GM18909 (cell line): ENCODE data around the gene HGFAC.

ENCODE experiments used
- ATAC-seq: cut with Tn5 transposase; IDR thresholded peaks from one replicate; pipeline ENCODE4 v1.9.1; 2021; ENCODE audit warnings: mild to moderate bottlenecking; ENCODE audit not compliant: unreplicated experiment, poor library complexity

The HGFAC gene

GRCh38 chr4:3423406-3423805, 18.4 kb upstream of the HGFAC start:
- no peak for ATAC-seq

GRCh38 chr4:3423952-3424351, 17.8 kb upstream of the HGFAC start:
- ATAC-seq, result no peak

- ATAC-seq, result no peak
Measured at GRCh38 chr4:3424522-3425095, 17.2 kb upstream of the HGFAC start.

DNA sequence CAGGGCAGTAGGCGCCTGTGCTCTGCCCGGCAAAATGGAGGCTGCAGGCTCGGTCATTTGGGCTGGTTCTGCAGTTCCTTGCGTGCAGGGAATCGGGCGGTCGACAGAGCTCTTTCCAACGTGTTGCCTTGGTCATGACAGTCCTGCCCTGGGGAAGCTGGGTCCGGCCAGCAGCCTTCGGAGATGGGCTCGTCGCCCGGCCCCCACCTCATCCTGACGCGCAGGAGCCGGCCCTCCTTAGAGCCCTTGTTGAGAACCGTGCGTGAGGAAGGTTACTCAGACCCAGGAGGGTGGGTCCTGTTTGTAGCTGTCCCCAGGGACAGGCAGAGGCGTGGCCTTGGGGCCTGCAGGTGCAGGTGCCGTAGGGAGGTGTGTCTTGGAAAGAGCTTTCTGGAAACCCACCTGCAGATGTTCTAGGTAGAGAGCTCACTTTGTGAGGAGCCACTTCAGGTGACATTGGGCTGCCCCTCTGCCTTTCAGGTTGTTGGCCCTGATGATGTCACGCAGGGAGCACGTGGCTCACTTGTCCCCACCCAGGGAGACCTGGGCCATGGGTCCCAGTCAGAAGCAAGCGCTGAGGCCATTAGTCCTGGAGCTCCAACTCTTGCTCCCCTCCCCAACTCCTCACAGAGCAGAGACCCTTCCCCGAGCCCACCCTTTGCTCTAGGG, 15.2 kb upstream of the HGFAC start:
- no peak for ATAC-seq

DNA sequence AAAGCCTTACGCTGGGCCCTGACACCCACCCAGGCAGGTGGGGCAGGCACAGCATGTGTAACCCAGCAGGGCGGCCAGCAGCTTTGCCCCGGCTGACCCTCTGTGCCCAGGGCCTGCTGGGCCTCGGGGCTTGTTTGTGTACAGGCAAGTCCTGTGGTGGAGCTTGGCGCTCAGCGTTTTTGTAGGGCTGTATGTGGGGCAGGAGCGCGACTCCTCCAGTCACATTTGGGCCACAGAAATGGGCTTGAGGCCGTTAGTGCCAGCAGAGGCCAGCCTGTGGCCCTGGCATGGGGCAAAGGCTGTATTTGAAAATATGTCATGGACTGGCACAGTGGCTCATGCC, 14.7 kb upstream of the HGFAC start:
- ATAC-seq, result no peak

- no peak for ATAC-seq
Measured at GRCh38 chr4:3427706-3428446, 13.9 kb upstream of the HGFAC start.

- no peak for ATAC-seq
Measured at GRCh38 chr4:3429651-3430050, 12.1 kb upstream of the HGFAC start.

DNA sequence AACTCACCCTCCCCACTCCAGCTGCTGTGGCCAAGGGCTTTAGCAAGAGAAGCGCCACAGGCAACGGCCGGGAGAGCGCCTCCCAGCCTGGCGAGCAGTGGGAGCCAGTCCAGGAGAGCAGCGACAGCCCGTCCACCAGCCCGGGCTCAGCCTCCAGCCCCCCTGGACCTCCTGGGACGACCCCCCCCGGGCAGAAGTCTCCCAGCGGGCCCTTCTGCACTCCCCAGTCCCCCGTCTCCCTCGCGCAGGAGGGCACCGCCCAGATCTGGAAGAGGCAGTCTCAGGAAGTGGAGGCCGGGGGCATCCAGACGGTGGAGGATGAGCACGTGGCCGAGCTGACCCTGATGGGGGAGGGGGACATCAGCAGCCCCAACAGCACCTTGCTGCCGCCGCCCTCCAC, 11.2 kb upstream of the HGFAC start:
- no peak for ATAC-seq

DNA sequence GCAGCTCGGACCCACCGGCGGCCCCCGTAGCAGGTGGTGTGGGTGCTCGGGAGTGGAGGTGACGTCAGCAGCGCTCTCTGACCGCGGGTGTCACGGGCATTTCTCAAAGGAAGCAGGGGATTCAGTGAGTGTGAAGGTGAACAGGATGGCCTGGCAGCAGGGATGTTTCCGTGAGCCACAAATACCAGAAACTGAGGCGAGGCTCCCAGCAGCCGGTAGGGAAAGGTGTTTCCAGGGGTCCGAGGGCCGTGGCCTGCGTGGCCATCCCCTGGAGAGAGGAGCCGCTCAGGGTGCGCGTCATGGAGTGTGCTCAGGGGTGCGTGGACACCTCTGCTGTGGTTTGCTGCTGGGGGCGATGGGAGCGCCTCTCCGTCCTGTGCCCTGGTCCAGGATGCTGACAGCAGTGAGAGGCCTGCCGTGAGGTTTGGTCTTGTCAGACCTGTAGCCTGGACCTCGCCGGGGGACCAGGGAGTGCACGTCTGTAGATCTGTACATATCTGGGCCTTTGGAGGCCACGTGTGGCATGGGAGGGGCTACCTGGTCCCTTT, 10.2 kb upstream of the HGFAC start:
- no peak for ATAC-seq

GRCh38 chr4:3432381-3432790, 9.4 kb upstream of the HGFAC start:
- no peak for ATAC-seq

DNA sequence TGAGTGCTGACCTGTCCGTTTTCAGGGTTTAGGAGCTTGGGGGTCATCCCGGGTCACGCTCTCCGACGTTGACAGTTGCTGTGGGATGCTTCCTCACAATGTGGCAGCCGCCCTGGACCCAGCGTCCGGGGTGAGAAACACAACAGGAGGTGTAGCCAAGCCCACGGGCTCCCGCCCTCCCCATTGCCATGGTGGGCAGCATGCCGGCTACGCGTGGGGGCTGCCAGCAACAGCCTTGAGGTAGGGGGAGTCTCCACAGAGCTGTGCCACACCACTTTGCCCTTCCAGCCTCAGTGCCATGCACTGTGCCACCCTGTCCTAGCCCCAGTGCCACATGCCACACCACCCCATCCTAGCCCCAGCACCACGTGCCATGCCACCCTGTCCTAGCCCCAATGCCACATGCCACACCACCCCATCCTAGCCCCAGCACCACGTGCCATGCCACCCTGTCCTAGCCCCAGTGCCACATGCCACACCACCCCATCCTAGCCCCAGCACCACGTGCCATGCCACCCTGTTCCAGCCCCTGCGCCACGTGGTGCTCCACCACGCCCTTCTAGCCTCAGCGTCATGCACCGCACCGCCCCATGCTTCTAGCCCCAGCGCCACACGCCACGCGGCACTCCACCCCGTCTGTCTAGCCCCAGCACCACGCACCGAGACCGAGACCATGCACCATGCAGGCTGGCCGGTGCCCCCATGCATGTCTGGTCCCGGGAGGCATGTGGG, 8.5 kb upstream of the HGFAC start:
- no peak for ATAC-seq

DNA sequence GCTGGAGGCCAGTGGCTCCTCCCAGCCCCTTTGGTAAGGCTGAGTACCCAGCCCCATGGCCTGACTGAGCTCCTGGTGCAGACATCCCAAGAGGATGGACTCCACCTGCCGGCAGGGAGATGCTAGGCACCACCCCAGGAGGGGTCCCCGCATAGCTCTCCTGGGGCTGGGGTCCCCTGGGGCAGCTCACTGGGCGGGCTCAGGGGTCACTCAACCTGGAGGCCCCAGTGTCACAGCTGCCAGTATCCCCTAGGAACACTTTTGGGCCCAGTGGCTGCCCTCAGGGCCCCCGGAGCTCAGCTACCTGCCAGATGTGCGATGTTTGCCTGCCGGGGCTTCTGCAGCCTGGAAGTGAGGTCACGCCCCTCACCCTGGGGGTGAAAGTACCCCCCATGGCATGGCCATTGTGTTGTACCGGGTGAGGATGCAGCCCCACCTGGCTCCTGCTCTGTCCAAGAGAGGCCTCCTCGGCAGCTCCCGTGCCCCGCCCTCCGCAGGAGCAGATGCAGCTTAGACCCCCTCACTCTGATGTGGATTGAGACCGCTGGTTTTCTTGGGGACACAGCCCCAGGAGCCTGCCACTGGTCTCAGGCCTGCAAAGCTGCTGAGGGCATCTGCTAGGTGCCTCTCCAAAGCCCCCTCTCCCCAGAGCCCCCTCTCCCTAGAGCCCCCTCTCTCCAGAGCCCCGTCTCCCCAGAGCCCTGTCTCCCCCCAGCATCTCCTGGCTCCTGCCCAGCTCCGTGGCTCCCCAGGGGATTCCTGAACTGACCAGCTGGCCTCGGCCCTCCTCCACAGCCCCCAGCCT, 6.7 kb upstream of the HGFAC start:
- ATAC-seq, result no peak

DNA sequence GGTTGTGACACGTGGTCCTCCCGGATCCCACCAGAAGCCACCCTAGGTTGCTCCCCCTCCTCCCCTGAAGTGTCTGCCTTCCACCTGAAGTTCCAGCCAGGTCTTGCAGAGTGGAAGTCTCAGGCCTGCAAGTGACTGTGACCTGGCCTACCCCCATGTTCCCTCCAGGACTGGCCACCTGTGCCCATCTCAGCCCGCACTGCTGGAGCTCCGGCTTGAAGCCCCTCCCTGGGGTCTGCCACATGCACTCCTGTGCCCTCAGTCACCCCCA, 6.1 kb upstream of the HGFAC start:
- no peak for ATAC-seq

- no peak for ATAC-seq
Measured at GRCh38 chr4:3436048-3436797, 5.5 kb upstream of the HGFAC start.

DNA sequence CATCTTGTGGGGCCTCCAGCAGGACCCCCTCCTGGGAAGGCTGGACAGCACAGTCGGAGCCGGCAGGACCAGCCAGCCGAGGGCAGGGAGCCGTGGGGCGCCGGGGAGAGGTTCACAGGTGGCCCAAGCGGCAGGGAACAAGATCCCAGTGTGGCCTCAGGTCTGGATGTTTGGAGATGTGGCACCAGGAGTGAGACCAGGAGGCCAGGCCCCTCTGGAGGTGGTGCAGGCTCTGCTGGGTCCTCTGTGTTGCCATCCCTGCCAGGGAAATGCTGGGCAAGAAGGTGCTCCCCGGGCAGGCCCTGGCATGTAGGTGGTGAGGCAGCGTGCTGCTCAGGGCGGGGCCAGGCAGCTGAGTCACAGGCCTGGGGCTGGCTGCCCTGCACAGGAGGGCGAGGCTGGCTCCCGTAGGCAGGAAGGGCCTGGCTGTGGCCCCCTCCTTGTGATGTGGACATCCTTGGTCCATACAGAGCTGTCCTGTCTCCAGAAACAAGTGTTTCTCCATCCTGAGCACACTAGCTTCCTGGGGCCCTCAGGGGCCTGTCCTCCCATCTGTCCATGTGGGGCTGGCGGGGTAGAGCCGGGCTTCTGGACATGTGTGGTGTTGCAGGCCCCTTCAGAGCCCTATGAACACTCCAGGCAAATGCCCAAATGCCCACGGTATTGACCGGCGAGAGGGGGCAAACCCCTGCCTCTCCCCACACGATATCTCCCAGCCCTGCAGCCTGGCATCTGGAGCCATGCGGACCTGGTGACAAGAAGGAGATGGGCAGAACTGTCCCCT, 4.8 kb upstream of the HGFAC start:
- no peak for ATAC-seq

GRCh38 chr4:3437582-3437936, 4.2 kb upstream of the HGFAC start:
- no peak for ATAC-seq

DNA sequence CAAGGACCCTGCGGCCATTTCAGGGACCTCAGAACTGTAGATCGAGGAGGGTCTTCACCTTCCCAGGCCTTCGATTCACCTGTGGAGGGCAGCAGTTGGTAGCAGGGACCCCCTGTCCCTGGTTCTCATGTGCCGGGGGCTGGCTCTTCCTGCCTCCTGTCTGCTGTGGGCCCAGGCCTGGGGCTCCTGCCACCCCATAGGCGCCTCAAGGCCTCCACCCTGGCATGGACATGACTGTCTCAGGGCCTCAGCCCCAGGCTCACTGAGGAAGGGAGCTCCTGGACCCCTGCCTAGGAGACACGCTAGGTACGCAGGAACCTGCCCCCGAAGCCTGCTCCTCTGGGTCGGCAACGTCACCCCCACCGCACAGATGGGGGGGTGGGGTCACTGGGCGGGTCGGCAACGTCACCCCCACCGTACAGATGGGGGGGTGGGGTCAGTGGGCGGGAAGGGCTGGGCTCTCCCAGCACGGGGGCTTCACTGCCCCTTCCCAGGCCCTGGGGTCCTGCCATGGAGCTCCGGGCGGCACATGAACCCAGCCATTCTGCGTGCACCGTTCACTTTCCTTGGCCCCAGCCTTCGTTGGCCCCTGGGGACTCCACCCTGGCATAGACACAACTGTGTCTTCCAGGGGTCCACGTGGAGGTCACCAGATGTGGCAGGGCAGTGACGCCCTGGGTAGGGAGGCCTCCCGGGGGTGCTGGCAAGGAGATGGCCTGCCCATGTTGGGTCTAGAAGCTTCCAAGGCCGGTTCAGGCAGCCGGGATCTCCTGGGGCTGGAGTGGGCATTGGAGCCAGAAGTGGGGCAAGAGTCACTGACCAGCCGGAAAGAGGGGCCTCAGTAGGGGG, 3.5 kb upstream of the HGFAC start:
- ATAC-seq, result no peak

- ATAC-seq, result no peak
Measured at GRCh38 chr4:3438847-3439180, 3.0 kb upstream of the HGFAC start.
